CD4-positive, alpha-beta T cell (primary cell): ENCODE measurements around the gene RAE1. TPM values are rescaled to one million over a fixed set of nuclear protein-coding genes. Genes with fewer than 3 reads are reported as not detected.

Experiments used
- ATAC-seq: fragments of 200-7000 bp; cut with Tn5 transposase; one replicate; pipeline ENCODE4 v1.10.0; 2022; ENCODE audit warnings: mild to moderate bottlenecking; ENCODE audit not compliant: poor library complexity
- CTCF ChIA-PET: fragments of 350-600 bp; sonication (Branson Sonifier 250); formaldehyde crosslinking; loops from one replicate; lab custom pipeline; 2021; ENCODE audit warnings: antibody characterized with exemption, inconsistent platforms; lab: Charles Lee
- POLR2A ChIA-PET: fragments of 350-600 bp; sonication (Branson Sonifier 250); formaldehyde crosslinking; loops from one replicate; lab custom pipeline; 2021; ENCODE audit warnings: antibody characterized with exemption, inconsistent platforms; lab: Charles Lee
- DNase-seq, 14 experiments: peaks; one replicate each; pipeline ENCODE4 v3.0.0-alpha.2; 2013 to 2020; ENCODE audit warnings: mixed read lengths in 2 of 14
- H3K27ac ChIP-seq, 2 donors: one replicate each; pipeline versions ENCODE4 v1.5.1 to v1.7.0; 2013; ENCODE audit warnings: low read length in 2 of 2, low read depth in 1 of 2, mild to moderate bottlenecking in 1 of 2
- H3K27me3 ChIP-seq, 2 experiments: 1 replicate in 1 of 2; 2 replicates in 1 of 2; pipeline versions ENCODE4 v1.6.1 to v1.7.0; 2013; ENCODE audit warnings: low read length in 2 of 2, control low read depth in 1 of 2, mild to moderate bottlenecking in 1 of 2, moderate library complexity in 1 of 2; ENCODE audit not compliant: insufficient read depth in 2 of 2, control insufficient read depth in 1 of 2
- H3K36me3 ChIP-seq: one replicate; pipeline ENCODE4 v1.6.1; 2013; ENCODE audit warnings: low read length, control low read depth; ENCODE audit not compliant: insufficient read depth
- H3K4me1 ChIP-seq: one replicate; pipeline ENCODE4 v1.6.1; 2013; ENCODE audit warnings: low read length, control low read depth; ENCODE audit not compliant: insufficient read depth
- H3K4me3 ChIP-seq: one replicate; pipeline ENCODE4 v1.5.1; 2013; ENCODE audit warnings: mild to moderate bottlenecking, low read length, moderate library complexity
- H3K9me3 ChIP-seq, 2 experiments: 1 replicate in 1 of 2; 2 replicates in 1 of 2; pipeline versions ENCODE4 v1.6.1 to v1.7.0; 2013; ENCODE audit warnings: low read length in 2 of 2, mild to moderate bottlenecking in 2 of 2, control low read depth in 1 of 2, moderate library complexity in 1 of 2; ENCODE audit not compliant: control insufficient read depth in 1 of 2, insufficient read depth in 1 of 2
- H3K27ac Mint-ChIP-seq: one replicate; pipeline ENCODE4 v1.8.0; 2020; ENCODE audit warnings: mixed read lengths
- H3K27me3 Mint-ChIP-seq: one replicate; pipeline ENCODE4 v1.8.0; 2021; ENCODE audit warnings: mixed read lengths
- H3K36me3 Mint-ChIP-seq: one replicate; pipeline ENCODE4 v1.8.0; 2021; ENCODE audit warnings: low read depth, mixed read lengths
- H3K4me1 Mint-ChIP-seq: one replicate; pipeline ENCODE4 v1.8.0; 2021; ENCODE audit warnings: low read depth, mixed read lengths
- H3K4me3 Mint-ChIP-seq: one replicate; pipeline ENCODE4 v1.8.0; 2020; ENCODE audit warnings: mild to moderate bottlenecking, mixed read lengths
- H3K9me3 Mint-ChIP-seq: one replicate; pipeline ENCODE4 v1.8.0; 2020; ENCODE audit warnings: mixed read lengths
- intact Hi-C, 2 experiments: fragments of 100-400 bp; cut with DNase I in 1 of 2; cut with micrococcal nuclease in 1 of 2; formaldehyde crosslinking; loops; one replicate each; pipeline versions ENCODE4 v1.15.1 to v1.9.0; 2023 to 2025; cut with DNase I, micrococcal nuclease
- total RNA-seq, 174 experiments: library from RNA in 2 of 174; stranded (reverse) in 2 of 174; gene quantifications; one replicate each; pipeline ENCODE4 v1.2.3 and lab custom pipeline; 2021 to 2026
- TF ChIP-seq, protein P1 (sequence below): fragments of 200-600 bp; IDR thresholded peaks from one replicate; pipeline ENCODE4 v1.8.0; 2022; ENCODE audit warnings: antibody characterized with exemption, mild to moderate bottlenecking

RAE1 gene
- total RNA-seq, 2 experiments from 2014 or later, result 58.8 to 60.7 TPM

DNA sequence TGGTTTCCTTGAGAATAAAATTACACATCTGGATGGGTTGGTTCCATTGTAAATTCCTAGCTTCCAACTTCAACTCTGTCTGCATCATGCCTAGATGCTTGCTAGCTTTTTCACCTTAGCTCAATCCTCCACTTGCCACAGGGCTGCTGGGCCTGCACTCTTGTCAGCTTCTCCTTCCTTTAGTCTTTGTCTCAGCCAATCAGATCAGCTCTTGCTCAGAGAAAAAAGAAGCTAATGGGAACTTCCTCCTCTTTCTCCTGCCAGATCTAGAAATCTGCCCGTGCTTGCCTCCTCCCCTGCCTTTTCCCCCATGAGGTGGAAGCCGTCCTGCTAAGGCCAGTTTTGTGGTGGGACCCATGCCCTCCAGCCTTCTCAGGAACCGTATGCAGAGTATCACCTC, 18.5 kb downstream of the RAE1 start:
- Histone ChIP-seq H3K9me3 (no peaks in the 10 kb centered on the region), H3K36me3 (peaks cover 89% of the 10 kb centered on the region), H3K4me1 (peaks cover 6% of the 10 kb centered on the region), H3K27ac (no peak overlapping the region), H3K27me3 (no peaks in the 10 kb centered on the region), H3K4me3 (no peak overlapping the region)
- Mint-ChIP-seq H3K4me3 (no peak overlapping the region), H3K27ac (no peak overlapping the region), H3K9me3 (no peaks in the 10 kb centered on the region), H3K4me1 (peaks cover 16% of the 10 kb centered on the region), H3K36me3 (peaks cover 94% of the 10 kb centered on the region), H3K27me3 (no peaks in the 10 kb centered on the region)
- ATAC-seq (no peak), DNase-seq (no peak)
- TF ChIP-seq, protein P1, sequence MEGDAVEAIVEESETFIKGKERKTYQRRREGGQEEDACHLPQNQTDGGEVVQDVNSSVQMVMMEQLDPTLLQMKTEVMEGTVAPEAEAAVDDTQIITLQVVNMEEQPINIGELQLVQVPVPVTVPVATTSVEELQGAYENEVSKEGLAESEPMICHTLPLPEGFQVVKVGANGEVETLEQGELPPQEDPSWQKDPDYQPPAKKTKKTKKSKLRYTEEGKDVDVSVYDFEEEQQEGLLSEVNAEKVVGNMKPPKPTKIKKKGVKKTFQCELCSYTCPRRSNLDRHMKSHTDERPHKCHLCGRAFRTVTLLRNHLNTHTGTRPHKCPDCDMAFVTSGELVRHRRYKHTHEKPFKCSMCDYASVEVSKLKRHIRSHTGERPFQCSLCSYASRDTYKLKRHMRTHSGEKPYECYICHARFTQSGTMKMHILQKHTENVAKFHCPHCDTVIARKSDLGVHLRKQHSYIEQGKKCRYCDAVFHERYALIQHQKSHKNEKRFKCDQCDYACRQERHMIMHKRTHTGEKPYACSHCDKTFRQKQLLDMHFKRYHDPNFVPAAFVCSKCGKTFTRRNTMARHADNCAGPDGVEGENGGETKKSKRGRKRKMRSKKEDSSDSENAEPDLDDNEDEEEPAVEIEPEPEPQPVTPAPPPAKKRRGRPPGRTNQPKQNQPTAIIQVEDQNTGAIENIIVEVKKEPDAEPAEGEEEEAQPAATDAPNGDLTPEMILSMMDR, result no peak
- CTCF ChIA-PET, result interaction anchor here (0.5 kb wide), 1 partner anchor 51 kb away, joined by 3 read pairs; no protein-coding TSS in a partner anchor
- POLR2A ChIA-PET, result no interaction called here
- intact Hi-C loops, result no loop called here

DNA sequence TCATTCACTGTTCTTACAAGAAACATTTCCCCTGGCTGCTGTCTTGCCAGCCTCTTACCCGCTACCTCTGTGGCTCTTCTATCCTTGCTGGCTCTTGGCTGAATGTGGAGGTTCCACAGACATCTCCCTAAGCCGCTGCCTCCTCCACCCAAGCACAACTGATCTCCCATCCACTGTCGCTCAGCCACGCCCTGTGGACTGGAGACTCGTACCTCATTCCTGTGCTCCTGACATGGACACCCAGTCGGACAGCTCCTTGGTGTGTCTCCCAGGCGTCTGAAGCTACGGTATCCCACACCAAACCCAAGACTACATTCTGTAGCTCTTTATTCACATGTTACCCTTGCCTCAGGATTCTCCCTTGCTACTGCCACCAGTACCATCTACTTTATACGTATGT, 19.3 kb downstream of the RAE1 start:
- H3K4me3 Mint-ChIP-seq, result no peak overlapping the region
- H3K36me3 Mint-ChIP-seq, result peaks cover 96% of the 10 kb centered on the region
- H3K27me3 Mint-ChIP-seq, result no peaks in the 10 kb centered on the region
- ATAC-seq, result no peak
- peaks cover 11% of the 10 kb centered on the region for H3K4me1 ChIP-seq
- no peak for DNase-seq
- TF ChIP-seq, protein P1, result no peak
- intact Hi-C loops, result no loop called here
- no peak overlapping the region for H3K4me3 ChIP-seq
- no peaks in the 10 kb centered on the region for H3K9me3 ChIP-seq
- H3K9me3 Mint-ChIP-seq, result no peaks in the 10 kb centered on the region
- H3K27me3 ChIP-seq, result no peaks in the 10 kb centered on the region
- peaks cover 20% of the 10 kb centered on the region for H3K4me1 Mint-ChIP-seq
- H3K27ac Mint-ChIP-seq, result no peak overlapping the region
- POLR2A ChIA-PET, result no interaction called here
- CTCF ChIA-PET, result no interaction called here
- no peak overlapping the region for H3K27ac ChIP-seq
- peaks cover 90% of the 10 kb centered on the region for H3K36me3 ChIP-seq

DNA sequence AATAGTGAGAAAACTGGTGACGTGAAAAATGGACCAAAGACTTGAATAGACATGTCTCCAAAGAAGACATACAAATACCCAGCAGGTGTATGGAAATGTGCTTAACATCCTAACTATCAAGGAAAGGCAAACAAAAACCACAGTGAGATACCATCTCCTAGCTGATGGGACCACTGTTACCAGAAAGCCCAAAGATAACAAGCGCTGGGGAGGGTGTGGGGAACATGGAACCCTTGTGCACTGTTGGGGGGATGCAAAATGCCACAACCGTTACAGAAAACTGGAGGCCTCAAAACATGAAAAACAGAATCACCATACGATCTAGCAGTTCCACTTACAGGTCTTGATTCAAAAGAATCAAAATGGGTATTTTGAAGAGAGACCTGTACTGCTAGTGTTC, 20.3 kb downstream of the RAE1 start:
- ChIA-PET POLR2A (no interaction called here), CTCF (no interaction called here)
- H3K4me1 ChIP-seq, result peaks cover 11% of the 10 kb centered on the region
- H3K9me3 ChIP-seq, result no peaks in the 10 kb centered on the region
- H3K36me3 ChIP-seq, result peaks cover 90% of the 10 kb centered on the region
- no peak overlapping the region for H3K4me3 Mint-ChIP-seq
- peaks cover 97% of the 10 kb centered on the region for H3K36me3 Mint-ChIP-seq
- H3K27me3 Mint-ChIP-seq, result no peaks in the 10 kb centered on the region
- no peak for DNase-seq
- no peaks in the 10 kb centered on the region for H3K9me3 Mint-ChIP-seq
- ATAC-seq, result no peak
- H3K27ac ChIP-seq, result no peak overlapping the region
- H3K27ac Mint-ChIP-seq, result no peak overlapping the region
- peaks cover 29% of the 10 kb centered on the region for H3K4me1 Mint-ChIP-seq
- intact Hi-C loops, result no loop called here
- TF ChIP-seq, protein P1, result no peak
- no peaks in the 10 kb centered on the region for H3K27me3 ChIP-seq
- no peak overlapping the region for H3K4me3 ChIP-seq
